ENCODE measurements around the gene ALKBH5.

The ALKBH5 gene

DNA sequence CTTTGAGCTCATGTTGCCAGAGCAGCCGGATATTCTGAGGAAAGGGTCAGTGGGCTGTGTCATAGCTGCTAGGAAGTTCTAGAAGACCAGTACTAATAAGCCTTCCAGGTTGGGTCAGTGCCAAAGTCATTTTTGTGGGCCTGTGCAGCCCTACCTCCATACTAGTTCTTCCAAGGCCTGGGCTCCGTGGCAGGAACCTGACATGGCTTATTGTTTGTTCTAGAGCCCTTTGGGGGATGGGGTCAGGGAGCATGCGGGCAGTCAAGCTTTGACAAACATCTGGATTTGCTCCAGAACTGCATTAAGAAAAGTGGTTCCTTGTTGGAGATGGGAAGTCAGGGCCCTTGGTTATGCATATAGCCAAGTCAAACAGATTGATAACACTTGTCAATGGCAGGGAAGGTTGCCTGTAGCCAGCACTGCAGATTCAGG lies 7.6 kb downstream of the ALKBH5 start:
- peaks cover 54% of the 10 kb centered on the region for H3K79me2 ChIP-seq (ENCODE audit: insufficient read depth, low read length)
- no peak overlapping the region for H3K4me2 ChIP-seq (ENCODE audit: low read length)

GRCh38 chr17:18191967-18192366 lies 8.3 kb downstream of the ALKBH5 start:
- TF ChIP-seq EZH2 (IDR thresholded peaks at IDR 0.05; ENCODE audit: borderline replicate concordance, low read length) (no peak), CTCF (IDR thresholded peaks at IDR 0.05; ENCODE audit: low read length) (peak; percentile 17; the same call in 1 of the 2 replicates)
- Histone ChIP-seq H3K9ac (ENCODE audit: low read length) (no peak overlapping the region), H2AFZ (ENCODE audit: low read length) (no peak overlapping the region), H3K9me3 (ENCODE audit: low read length) (no peaks in the 10 kb centered on the region), H3K9me2 (ENCODE audit: low read depth, low read length) (no peaks in the 10 kb centered on the region), H3K4me1 (ENCODE audit: insufficient read depth, low read length, severe bottlenecking) (peaks cover 22% of the 10 kb centered on the region), H3F3A (ENCODE audit: insufficient read depth, low read length) (no peaks in the 10 kb centered on the region), H3K4me2 (ENCODE audit: low read length) (no peak overlapping the region), H3K4me3 (ENCODE audit: low read depth, low read length, poor library complexity, severe bottlenecking) (no peak overlapping the region), H3K36me3 (ENCODE audit: insufficient read depth, low read length) (peaks cover 72% of the 10 kb centered on the region), H4K20me1 (ENCODE audit: insufficient read depth, low read length) (no peaks in the 10 kb centered on the region), H3K79me2 (ENCODE audit: insufficient read depth, low read length) (peaks cover 47% of the 10 kb centered on the region), H3K27ac (ENCODE audit: low read depth, low read length, poor library complexity, severe bottlenecking) (no peak overlapping the region), H3K27me3 (ENCODE audit: insufficient read depth, low read length) (no peaks in the 10 kb centered on the region)

More for the DNA sequence above, 7.6 kb downstream of the ALKBH5 start:
- H3K4me1 ChIP-seq (ENCODE audit: insufficient read depth, low read length, severe bottlenecking): peaks cover 29% of the 10 kb centered on the region
- H3K27ac ChIP-seq (ENCODE audit: low read depth, low read length, poor library complexity, severe bottlenecking): no peak overlapping the region
- no peak overlapping the region for H3K4me3 ChIP-seq (ENCODE audit: low read depth, low read length, poor library complexity, severe bottlenecking)
- TF ChIP-seq CTCF (IDR thresholded peaks at IDR 0.05; ENCODE audit: low read length): no peak
- no peaks in the 10 kb centered on the region for H3F3A ChIP-seq (ENCODE audit: insufficient read depth, low read length)
- no peak overlapping the region for H3K9ac ChIP-seq (ENCODE audit: low read length)
- H3K9me3 ChIP-seq (ENCODE audit: low read length): no peaks in the 10 kb centered on the region
- no peaks in the 10 kb centered on the region for H4K20me1 ChIP-seq (ENCODE audit: insufficient read depth, low read length)
- H3K27me3 ChIP-seq (ENCODE audit: insufficient read depth, low read length): no peaks in the 10 kb centered on the region
- no peaks in the 10 kb centered on the region for H3K9me2 ChIP-seq (ENCODE audit: low read depth, low read length)
- no peak overlapping the region for H2AFZ ChIP-seq (ENCODE audit: low read length)
- H3K36me3 ChIP-seq (ENCODE audit: insufficient read depth, low read length): peaks cover 72% of the 10 kb centered on the region

DNA sequence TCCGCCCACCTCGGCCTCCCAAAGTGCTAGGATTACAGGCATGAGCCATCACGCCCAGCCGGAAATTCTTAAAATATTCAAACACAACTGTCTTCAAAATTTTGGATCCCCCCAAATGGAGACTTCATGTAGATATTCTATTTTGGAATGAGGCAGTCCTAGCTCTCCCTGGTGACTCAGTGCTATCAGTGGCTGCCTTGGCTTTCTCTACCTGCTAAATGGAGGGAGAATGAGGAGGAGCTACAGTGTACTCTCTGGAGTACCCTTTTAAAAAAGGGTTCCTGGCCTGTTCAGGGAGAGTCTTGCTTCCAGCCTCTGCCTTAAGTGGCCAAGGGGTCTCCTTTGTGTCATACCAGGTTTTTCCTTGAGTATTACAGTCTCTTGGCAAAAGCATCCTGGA lies 10.8 kb downstream of the ALKBH5 start:
- Histone ChIP-seq H3K36me3 (ENCODE audit: insufficient read depth, low read length) (peaks cover 79% of the 10 kb centered on the region), H3K79me2 (ENCODE audit: insufficient read depth, low read length) (peaks cover 31% of the 10 kb centered on the region), H2AFZ (ENCODE audit: low read length) (no peak overlapping the region)

More for the DNA sequence above, 10.8 kb downstream of the ALKBH5 start:
- no peak overlapping the region for H3K27ac ChIP-seq (ENCODE audit: low read depth, low read length, poor library complexity, severe bottlenecking)
- TF ChIP-seq CTCF (IDR thresholded peaks at IDR 0.05; ENCODE audit: low read length): no peak
- TF ChIP-seq EZH2 (IDR thresholded peaks at IDR 0.05; ENCODE audit: borderline replicate concordance, low read length): no peak
- no peak overlapping the region for H3K4me3 ChIP-seq (ENCODE audit: low read depth, low read length, poor library complexity, severe bottlenecking)
- no peak overlapping the region for H3K9ac ChIP-seq (ENCODE audit: low read length)
- H3K27me3 ChIP-seq (ENCODE audit: insufficient read depth, low read length): no peaks in the 10 kb centered on the region
- H3K4me2 ChIP-seq (ENCODE audit: low read length): no peak overlapping the region
- no peaks in the 10 kb centered on the region for H3K9me2 ChIP-seq (ENCODE audit: low read depth, low read length)
- H3K4me1 ChIP-seq (ENCODE audit: insufficient read depth, low read length, severe bottlenecking): peaks cover 7% of the 10 kb centered on the region
- H3K9me3 ChIP-seq (ENCODE audit: low read length): no peaks in the 10 kb centered on the region
- H4K20me1 ChIP-seq (ENCODE audit: insufficient read depth, low read length): no peaks in the 10 kb centered on the region
- H3F3A ChIP-seq (ENCODE audit: insufficient read depth, low read length): no peaks in the 10 kb centered on the region

All from OCI-LY1 (cell line).